Kidney epithelial cell (primary cell): ENCODE measurements around the gene EML5. TPM values are rescaled to one million over a fixed set of nuclear protein-coding genes. Genes with fewer than 3 reads are reported as not detected.

Experiments used
- DNase-seq: peaks from one replicate; pipeline ENCODE4 v3.0.0-alpha.2; 2010; ENCODE audit warnings: low read depth
- H3K27me3 ChIP-seq: 2 replicates; pipeline ENCODE4 v1.6.0; 2011; ENCODE audit warnings: low read length; ENCODE audit not compliant: control insufficient read depth, insufficient read depth
- H3K36me3 ChIP-seq: 2 replicates; pipeline ENCODE4 v1.5.1; 2011; ENCODE audit warnings: low read length; ENCODE audit not compliant: control insufficient read depth, insufficient read depth
- H3K4me3 ChIP-seq: 2 replicates; pipeline ENCODE4 v1.5.1; 2011; ENCODE audit warnings: low read depth, mild to moderate bottlenecking, control low read depth, low read length
- CTCF ChIP-seq: IDR thresholded peaks from 2 replicates; pipeline ENCODE4 v1.5.1; 2011; ENCODE audit warnings: mild to moderate bottlenecking, moderate library complexity, low read length, control low read depth, inconsistent platforms; ENCODE audit not compliant: insufficient read depth, poor library complexity, severe bottlenecking
- total RNA-seq: library from RNA; depleted of rRNA; stranded (reverse); fragments of >200 nt; gene quantifications from 2 replicates; pipeline ENCODE4 v1.2.3, GENCODE V29; 2015

EML5 gene
- total RNA-seq, 1 donor from 2014 or later: 0.79 TPM

GRCh38 chr14:88568196-88568595, 224.6 kb downstream of the EML5 start:
- DNase-seq: no peak
- no peaks in the 10 kb centered on the region for H3K27me3 ChIP-seq
- peaks cover 3% of the 10 kb centered on the region for H3K36me3 ChIP-seq
- no peak for TF ChIP-seq CTCF
- no peak overlapping the region for H3K4me3 ChIP-seq

- Histone ChIP-seq H3K4me3 (no peak overlapping the region), H3K36me3 (peaks cover 3% of the 10 kb centered on the region), H3K27me3 (no peaks in the 10 kb centered on the region)
- DNase-seq: no peak
- no peak for TF ChIP-seq CTCF
These were observed 227.3 kb downstream of the EML5 start for GRCh38 chr14:88565427-88565826.

- no peak for TF ChIP-seq CTCF
- H3K36me3 ChIP-seq: no peaks in the 10 kb centered on the region
- DNase-seq: no peak
- H3K4me3 ChIP-seq: peak overlapping the region; percentile 96
- H3K27me3 ChIP-seq: no peaks in the 10 kb centered on the region
These were observed 228.9 kb downstream of the EML5 start for GRCh38 chr14:88563845-88564244.

- H3K36me3 ChIP-seq: no peaks in the 10 kb centered on the region
- H3K27me3 ChIP-seq: no peaks in the 10 kb centered on the region
- H3K4me3 ChIP-seq: peak within 1 kb of the TSS; percentile 96
- no peak for TF ChIP-seq CTCF
- DNase-seq: no peak
These were observed 229.7 kb downstream of the EML5 start, which contains the start of gene ZC3H14 for GRCh38 chr14:88562831-88563686. Gene ZC3H14 (plus strand): TSS chr14:88563037. CDS start chr14:88563134, 97 bp downstream.

- no peaks in the 10 kb centered on the region for H3K36me3 ChIP-seq
- no peak for DNase-seq
- TF ChIP-seq CTCF: no peak
- no peaks in the 10 kb centered on the region for H3K27me3 ChIP-seq
- H3K4me3 ChIP-seq: peak overlapping the region; percentile 96
These were observed 230.3 kb downstream of the EML5 start for GRCh38 chr14:88562532-88562830.

Other genes starting within 250 kb of the EML5 start
- 12.5 and 13.1 TPM in 2 replicates for gene PTPN21, start 237.9 kb downstream of the EML5 start, total RNA-seq
- 59.9 and 71.1 TPM in 2 replicates for gene ZC3H14, start 229.9 kb downstream of the EML5 start, total RNA-seq
- 15.5 and 18.3 TPM in 2 replicates for gene TTC8, start 31.7 kb upstream of the EML5 start, total RNA-seq